DND-41 (cell line): ENCODE results near the gene TMEM128.
"Not testable (repeated sequence)": the region's sequence is repeated elsewhere in the genome, so short reads cannot be mapped to it uniquely, and the experiment has no call there.

Source experiments
- ATAC-seq: fragments of 200-7000 bp; cut with Tn5 transposase; 3 replicates; pipeline ENCODE4 v1.9.1; 2021; ENCODE audit warnings: low read depth; ENCODE audit not compliant: insufficient read depth
- DNase-seq: peaks from one replicate; pipeline ENCODE4 v3.0.0-alpha.2; 2020
- H2AFZ ChIP-seq: 2 replicates; pipeline ENCODE4 v1.6.0; 2012; ENCODE audit warnings: low read depth, low read length
- H3K27ac ChIP-seq: 2 replicates; pipeline ENCODE4 v1.5.1; 2012; ENCODE audit warnings: low read length, inconsistent platforms
- H3K27me3 ChIP-seq: fragments of 200-600 bp; sonication (generic); 2 replicates; pipeline ENCODE4 v1.6.0; 2012; ENCODE audit warnings: low read length, mild to moderate bottlenecking, inconsistent platforms; ENCODE audit not compliant: insufficient read depth, poor library complexity
- H3K36me3 ChIP-seq: 2 replicates; pipeline ENCODE4 v1.5.1; 2012; ENCODE audit warnings: low read length, inconsistent platforms; ENCODE audit not compliant: insufficient read depth
- H3K4me1 ChIP-seq: 2 replicates; pipeline ENCODE4 v1.5.1; 2012; ENCODE audit warnings: mild to moderate bottlenecking, low read length; ENCODE audit not compliant: insufficient read depth
- H3K4me2 ChIP-seq: 2 replicates; pipeline ENCODE4 v1.6.0; 2012; ENCODE audit warnings: mild to moderate bottlenecking, moderate library complexity, low read length, inconsistent platforms; ENCODE audit not compliant: insufficient read depth
- H3K4me3 ChIP-seq, 2 experiments: fragments of 200-600 bp in 1 of 2; shearing (Covaris generic) in 1 of 2; 2 replicates each; pipeline ENCODE4 v1.5.1; 2012 to 2016; ENCODE audit warnings: inconsistent platforms in 2 of 2, low read length in 2 of 2, mild to moderate bottlenecking in 2 of 2, low read depth in 1 of 2, moderate library complexity in 1 of 2
- H3K79me2 ChIP-seq: 2 replicates; pipeline ENCODE4 v1.6.0; 2012; ENCODE audit warnings: low read length, inconsistent platforms; ENCODE audit not compliant: insufficient read depth
- H3K9ac ChIP-seq: 2 replicates; pipeline ENCODE4 v1.6.0; 2012; ENCODE audit warnings: low read depth, mild to moderate bottlenecking, inconsistent platforms, low read length, moderate library complexity
- H3K9me3 ChIP-seq: 2 replicates; pipeline ENCODE4 v1.5.1; 2012; ENCODE audit warnings: low read length, moderate library complexity, mild to moderate bottlenecking, inconsistent platforms; ENCODE audit not compliant: insufficient read depth, severe bottlenecking
- H4K20me1 ChIP-seq: 2 replicates; pipeline ENCODE4 v1.6.0; 2012; ENCODE audit warnings: low read length; ENCODE audit not compliant: insufficient read depth
- EZH2 ChIP-seq: IDR thresholded peaks from 3 replicates; pipeline ENCODE4 v1.6.1; 2012; ENCODE audit warnings: borderline replicate concordance, low read depth, mild to moderate bottlenecking, moderate library complexity, low read length, inconsistent platforms; ENCODE audit not compliant: severe bottlenecking
- TF ChIP-seq, protein P1 (sequence below): IDR thresholded peaks from 2 replicates; pipeline ENCODE4 v1.5.1; 2012; ENCODE audit warnings: borderline replicate concordance, low read length, moderate library complexity, mild to moderate bottlenecking; ENCODE audit not compliant: poor library complexity, severe bottlenecking; ENCODE audit errors: extremely low read depth

The TMEM128 gene

DNA sequence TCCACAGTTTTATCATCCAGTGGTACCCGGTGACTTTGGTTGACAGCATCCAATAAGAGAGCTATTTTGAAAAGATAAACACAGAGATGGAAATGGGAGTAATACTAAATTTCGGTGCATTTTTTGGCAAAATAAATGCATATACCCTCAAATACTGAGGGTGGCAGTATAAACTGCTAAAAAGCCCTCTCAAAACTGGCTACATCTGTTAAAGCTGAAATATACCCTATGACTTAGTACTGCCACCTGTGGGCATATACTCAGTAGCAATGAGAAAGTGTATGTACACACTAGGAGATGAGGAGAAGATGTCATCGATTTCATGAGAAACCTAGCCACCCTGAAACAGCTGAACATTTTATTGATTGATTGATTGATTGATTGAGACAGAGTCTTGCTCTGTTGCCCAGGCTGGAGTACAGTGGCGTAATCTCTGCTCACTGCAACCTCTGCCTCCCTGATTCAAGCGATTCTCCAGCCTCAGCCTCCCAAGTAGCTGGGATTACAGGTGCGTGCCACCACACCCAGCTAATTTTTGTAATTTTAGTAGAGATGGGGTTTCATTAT lies 12.2 kb upstream of the TMEM128 start:
- no peaks in the 10 kb centered on the region for H3K27me3 ChIP-seq
- no peaks in the 10 kb centered on the region for H3K79me2 ChIP-seq
- H4K20me1 ChIP-seq, result no peaks in the 10 kb centered on the region
- no peak overlapping the region for H3K4me3 ChIP-seq
- H3K36me3 ChIP-seq, result no peaks in the 10 kb centered on the region
- ATAC-seq (peak; percentile 91), DNase-seq (no peak)
- no peak overlapping the region for H2AFZ ChIP-seq
- TF ChIP-seq, protein P1, sequence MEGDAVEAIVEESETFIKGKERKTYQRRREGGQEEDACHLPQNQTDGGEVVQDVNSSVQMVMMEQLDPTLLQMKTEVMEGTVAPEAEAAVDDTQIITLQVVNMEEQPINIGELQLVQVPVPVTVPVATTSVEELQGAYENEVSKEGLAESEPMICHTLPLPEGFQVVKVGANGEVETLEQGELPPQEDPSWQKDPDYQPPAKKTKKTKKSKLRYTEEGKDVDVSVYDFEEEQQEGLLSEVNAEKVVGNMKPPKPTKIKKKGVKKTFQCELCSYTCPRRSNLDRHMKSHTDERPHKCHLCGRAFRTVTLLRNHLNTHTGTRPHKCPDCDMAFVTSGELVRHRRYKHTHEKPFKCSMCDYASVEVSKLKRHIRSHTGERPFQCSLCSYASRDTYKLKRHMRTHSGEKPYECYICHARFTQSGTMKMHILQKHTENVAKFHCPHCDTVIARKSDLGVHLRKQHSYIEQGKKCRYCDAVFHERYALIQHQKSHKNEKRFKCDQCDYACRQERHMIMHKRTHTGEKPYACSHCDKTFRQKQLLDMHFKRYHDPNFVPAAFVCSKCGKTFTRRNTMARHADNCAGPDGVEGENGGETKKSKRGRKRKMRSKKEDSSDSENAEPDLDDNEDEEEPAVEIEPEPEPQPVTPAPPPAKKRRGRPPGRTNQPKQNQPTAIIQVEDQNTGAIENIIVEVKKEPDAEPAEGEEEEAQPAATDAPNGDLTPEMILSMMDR, result peak; percentile 71
- no peak for TF ChIP-seq EZH2
- H3K27ac ChIP-seq, result no peak overlapping the region
- no peak overlapping the region for H3K4me2 ChIP-seq
- no peak overlapping the region for H3K9ac ChIP-seq
- no peaks in the 10 kb centered on the region for H3K4me1 ChIP-seq
- H3K9me3 ChIP-seq, result no peaks in the 10 kb centered on the region

DNA sequence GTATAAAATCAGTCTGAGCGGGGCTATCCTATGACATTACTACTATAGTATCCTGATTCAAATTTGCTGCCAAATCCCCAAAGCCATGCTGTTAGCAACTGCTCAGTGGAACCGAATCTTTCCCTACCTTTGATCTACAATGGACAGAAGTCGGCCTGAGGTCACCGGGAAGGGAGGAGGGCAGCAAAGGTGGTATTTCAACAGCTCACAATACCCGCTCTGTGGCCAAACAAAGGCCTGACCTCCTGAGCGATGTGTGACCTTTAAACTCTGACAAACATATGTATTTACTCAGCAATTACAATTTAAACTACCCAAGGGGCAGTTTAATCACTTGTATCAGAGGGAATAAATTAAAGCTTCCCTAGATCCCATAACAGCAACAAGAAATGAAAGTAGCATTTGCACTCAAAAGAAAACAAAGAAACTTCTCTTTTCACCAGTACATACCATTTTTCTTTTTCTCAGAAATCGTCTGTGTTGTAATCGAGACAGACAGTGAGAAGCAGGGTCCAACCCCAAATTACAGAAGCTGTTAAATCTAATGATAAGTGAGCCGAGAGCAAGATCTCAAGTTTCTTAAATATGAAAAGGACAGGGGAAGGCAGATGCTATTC lies 11.6 kb upstream of the TMEM128 start:
- Histone ChIP-seq H3K4me2 (no peak overlapping the region), H3K4me1 (no peaks in the 10 kb centered on the region), H3K36me3 (no peaks in the 10 kb centered on the region), H3K27ac (no peak overlapping the region), H3K79me2 (no peaks in the 10 kb centered on the region), H3K27me3 (no peaks in the 10 kb centered on the region), H3K9me3 (no peaks in the 10 kb centered on the region), H2AFZ (0 out of 2 replicates have a peak overlapping the region, but pooled peaks have one; percentile 13), H4K20me1 (no peaks in the 10 kb centered on the region), H3K4me3 (no peak overlapping the region), H3K9ac (no peak overlapping the region)
- ATAC-seq (no peak), DNase-seq (no peak)
- no peak for TF ChIP-seq EZH2
- TF ChIP-seq, protein P1, result no peak

GRCh38 chr4:4257705-4258104 lies 9.7 kb upstream of the TMEM128 start:
- H3K4me1 ChIP-seq, H3K4me2 ChIP-seq, DNase-seq, ATAC-seq, H2AFZ ChIP-seq, H3K27me3 ChIP-seq, H3K79me2 ChIP-seq, H4K20me1 ChIP-seq, H3K4me3 ChIP-seq, H3K27ac ChIP-seq, H3K9ac ChIP-seq, H3K9me3 ChIP-seq, H3K36me3 ChIP-seq: not testable (repeated sequence)

DNA sequence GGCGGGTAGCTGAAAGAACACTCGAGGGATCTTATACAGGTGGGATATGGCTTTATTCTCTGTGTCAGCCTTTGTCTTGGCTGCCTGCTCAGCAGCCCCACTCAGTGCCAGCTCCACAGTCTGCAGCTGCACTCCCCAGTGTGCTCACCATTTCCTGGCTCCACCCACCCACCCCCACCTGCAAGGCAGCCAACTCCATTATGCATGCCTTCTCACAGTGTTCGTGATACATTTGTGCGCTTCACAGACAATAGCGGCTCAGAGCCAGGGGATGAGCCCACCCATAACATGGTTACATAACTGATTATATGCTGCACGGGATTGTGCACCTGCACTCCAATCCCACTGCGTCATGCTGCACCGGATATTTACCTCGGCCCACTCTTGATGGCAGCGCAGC lies 8.8 kb upstream of the TMEM128 start:
- no peaks in the 10 kb centered on the region for H3K36me3 ChIP-seq
- TF ChIP-seq EZH2, result no peak
- TF ChIP-seq, protein P1, result no peak
- no peak overlapping the region for H3K9ac ChIP-seq
- H3K4me2 ChIP-seq, result no peak overlapping the region
- no peaks in the 10 kb centered on the region for H3K9me3 ChIP-seq
- no peak overlapping the region for H2AFZ ChIP-seq
- H3K4me1 ChIP-seq, result no peaks in the 10 kb centered on the region
- H3K27me3 ChIP-seq, result no peaks in the 10 kb centered on the region
- no peaks in the 10 kb centered on the region for H3K79me2 ChIP-seq
- no peak overlapping the region for H3K4me3 ChIP-seq
- peak; percentile 59; the same call in 2 of the 3 replicates for ATAC-seq
- DNase-seq, result peak; percentile 16
- H3K27ac ChIP-seq, result no peak overlapping the region
- no peaks in the 10 kb centered on the region for H4K20me1 ChIP-seq
